Muscle layer of duodenum (tissue), 2 donors: Measurements from ENCODE around the gene DCLRE1A.

Source experiments
- H3K27ac ChIP-seq: one replicate; pipeline ENCODE4 v1.7.0; 2013; ENCODE audit warnings: mild to moderate bottlenecking, low read length
- H3K27me3 ChIP-seq: one replicate; pipeline ENCODE4 v1.7.0; 2013; ENCODE audit warnings: low read depth, mild to moderate bottlenecking, control low read depth, low read length
- H3K36me3 ChIP-seq, 2 donors: one replicate each; pipeline ENCODE4 v1.7.0; 2013; ENCODE audit warnings: low read length in 2 of 2, control low read depth in 1 of 2, mild to moderate bottlenecking in 1 of 2; ENCODE audit not compliant: insufficient read depth in 2 of 2, control insufficient read depth in 1 of 2
- H3K4me1 ChIP-seq, 2 donors: one replicate each; pipeline ENCODE4 v1.7.0; 2013; ENCODE audit warnings: low read length in 2 of 2, mild to moderate bottlenecking in 2 of 2, control low read depth in 1 of 2, moderate library complexity in 1 of 2; ENCODE audit not compliant: insufficient read depth in 2 of 2, control insufficient read depth in 1 of 2
- H3K4me3 ChIP-seq, 2 donors: one replicate each; pipeline ENCODE4 v1.7.0; 2013; ENCODE audit warnings: low read length in 2 of 2, low read depth in 1 of 2, mild to moderate bottlenecking in 1 of 2
- H3K9me3 ChIP-seq, 2 donors: one replicate each; pipeline ENCODE4 v1.7.0; 2013; ENCODE audit warnings: low read length in 2 of 2, control low read depth in 1 of 2, mild to moderate bottlenecking in 1 of 2; ENCODE audit not compliant: control insufficient read depth in 1 of 2
- donor health status: healthy.

Gene DCLRE1A

DNA sequence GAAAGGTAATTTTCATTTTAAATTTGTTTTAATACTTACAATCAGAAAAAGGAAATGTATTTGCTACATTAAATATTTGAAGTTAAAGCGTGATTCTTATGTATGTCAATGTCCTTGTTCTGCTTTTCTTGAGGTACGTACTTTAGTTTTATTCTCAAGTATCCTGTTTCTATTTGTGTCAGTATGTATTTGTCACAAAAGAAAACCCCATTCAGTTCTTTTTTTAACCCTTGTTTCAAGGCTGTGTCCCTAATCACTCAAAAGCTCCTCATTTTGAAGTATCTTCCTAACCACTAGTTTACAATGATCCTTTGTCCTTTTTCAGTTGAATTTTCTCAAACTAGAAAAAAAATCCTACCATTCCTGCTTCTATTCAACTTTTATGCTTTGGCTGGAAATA lies 25.8 kb upstream of the DCLRE1A start:
- Histone ChIP-seq H3K27ac (no peak overlapping the region), H3K27me3 (no peaks in the 10 kb centered on the region), H3K36me3 (peaks cover 4 to 9% of the 10 kb centered on the region in 2 donors), H3K4me3 (no peak overlapping the region), H3K9me3 (no peaks in the 10 kb centered on the region), H3K4me1 (no peaks in the 10 kb centered on the region)

DNA sequence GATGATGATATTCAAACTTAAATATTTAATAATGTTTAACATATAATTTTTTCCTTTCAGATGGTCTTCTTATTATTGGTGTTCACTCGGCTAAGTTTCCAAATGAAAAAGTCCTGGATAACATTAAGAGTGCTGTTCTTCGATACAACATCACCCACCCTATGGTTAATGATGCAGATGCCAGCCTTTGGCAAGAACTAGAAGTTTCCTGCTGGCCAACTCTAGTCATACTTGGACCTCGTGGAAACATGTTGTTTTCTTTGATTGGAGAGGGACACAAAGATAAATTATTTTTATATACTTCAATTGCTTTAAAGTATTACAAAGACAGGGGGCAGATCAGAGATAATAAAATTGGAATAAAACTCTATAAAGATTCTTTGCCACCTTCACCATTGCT lies 22.6 kb upstream of the DCLRE1A start:
- Histone ChIP-seq H3K9me3 (peaks cover 0 to 2% of the 10 kb centered on the region in 2 donors), H3K36me3 (peaks cover 6% of the 10 kb centered on the region in 2 donors), H3K4me1 (no peaks in the 10 kb centered on the region), H3K4me3 (no peak overlapping the region), H3K27ac (no peak overlapping the region), H3K27me3 (no peaks in the 10 kb centered on the region)

DNA sequence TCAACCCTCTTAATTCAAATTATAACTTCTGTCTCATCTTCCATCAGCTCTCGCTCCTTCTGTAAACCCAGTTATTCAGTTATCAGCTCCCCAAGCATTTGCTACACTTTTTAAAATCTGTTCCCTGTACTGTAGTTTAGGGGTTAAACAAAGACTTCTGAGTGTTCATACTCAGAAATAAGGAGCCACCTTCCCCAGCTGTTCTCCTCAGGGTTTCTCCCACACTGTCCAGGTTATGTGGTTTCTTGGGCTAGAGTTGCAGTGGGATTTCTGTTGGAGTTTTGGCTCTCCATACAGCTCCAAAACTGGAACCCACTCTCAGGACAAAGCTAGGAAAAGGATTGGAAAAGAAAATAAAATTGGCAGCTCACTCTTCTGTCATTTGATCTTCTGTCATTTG lies 21.3 kb upstream of the DCLRE1A start:
- Histone ChIP-seq H3K27ac (no peak overlapping the region), H3K27me3 (no peaks in the 10 kb centered on the region), H3K4me3 (no peak overlapping the region), H3K4me1 (no peaks in the 10 kb centered on the region), H3K36me3 (peaks cover 6% of the 10 kb centered on the region in 2 donors), H3K9me3 (peaks cover 0 to 2% of the 10 kb centered on the region in 2 donors)

DNA sequence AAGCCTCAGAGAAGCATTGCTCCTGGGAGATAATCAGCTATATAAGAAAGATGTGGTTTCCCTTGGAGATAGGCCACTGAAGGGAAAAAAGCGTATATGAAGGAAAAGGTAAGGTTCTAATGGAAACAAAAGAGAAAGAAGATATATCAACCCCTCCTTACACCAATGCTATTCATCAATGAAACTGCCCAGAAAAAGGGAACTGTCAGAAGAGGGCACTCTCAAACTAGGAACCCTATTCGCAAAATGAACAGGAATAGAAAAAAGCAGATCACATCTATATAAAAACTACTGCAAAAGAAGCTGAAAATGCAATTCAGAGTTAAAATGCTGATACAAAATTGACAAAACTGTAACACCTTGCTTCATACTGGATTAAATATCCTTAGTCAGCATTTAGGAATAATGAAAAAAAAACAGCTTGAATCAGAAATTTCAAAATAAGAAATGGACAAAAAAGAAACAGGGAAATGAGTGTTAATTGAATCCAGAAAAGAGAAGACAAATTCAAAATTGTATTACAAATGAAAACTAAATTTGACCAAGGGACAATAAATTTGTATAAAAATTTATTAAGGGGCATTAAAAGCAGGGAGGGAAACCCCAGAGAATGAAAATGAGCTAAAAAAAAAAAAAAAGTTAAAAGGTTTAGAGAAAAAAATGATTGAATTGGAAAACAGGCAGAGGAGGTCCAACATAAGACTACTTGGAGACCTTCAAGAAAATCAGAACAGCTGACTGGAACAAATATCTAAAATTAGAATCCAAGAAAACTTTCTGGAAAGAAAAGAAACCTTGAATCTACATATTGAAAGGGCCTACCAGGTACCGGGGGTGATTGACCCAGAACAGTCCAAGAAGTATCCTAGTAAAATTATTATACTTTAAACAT lies 18.5 kb upstream of the DCLRE1A start:
- H3K27me3 ChIP-seq: no peaks in the 10 kb centered on the region
- H3K36me3 ChIP-seq: peaks cover 3 to 6% of the 10 kb centered on the region in 2 donors
- no peak overlapping the region for H3K27ac ChIP-seq
- H3K4me3 ChIP-seq: no peak overlapping the region
- no peaks in the 10 kb centered on the region for H3K4me1 ChIP-seq
- peaks cover 0 to 2% of the 10 kb centered on the region in 2 donors for H3K9me3 ChIP-seq

DNA sequence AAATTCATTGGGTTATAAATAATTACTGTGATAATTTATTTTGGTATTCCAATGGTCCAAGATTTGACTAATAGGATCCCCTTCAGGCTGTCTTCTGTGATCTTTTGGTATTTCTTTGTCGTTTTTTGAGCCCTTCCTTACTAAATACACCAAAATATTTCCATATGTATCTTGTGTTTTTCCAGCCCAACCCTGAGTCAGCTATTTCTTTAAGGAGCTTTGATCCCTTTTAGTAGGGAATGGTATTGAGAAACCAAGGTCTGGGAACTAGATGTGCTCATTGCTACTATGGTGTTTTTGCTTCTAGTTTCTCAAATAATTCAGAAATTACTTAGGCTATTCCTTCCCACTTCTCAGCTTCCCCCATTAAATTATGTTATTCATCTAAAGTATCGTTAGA lies 15.9 kb upstream of the DCLRE1A start:
- H3K4me3 ChIP-seq: no peak overlapping the region
- H3K36me3 ChIP-seq: peaks cover 0 to 6% of the 10 kb centered on the region in 2 donors
- H3K27me3 ChIP-seq: no peaks in the 10 kb centered on the region
- no peak overlapping the region for H3K27ac ChIP-seq
- H3K4me1 ChIP-seq: peaks cover 0 to 5% of the 10 kb centered on the region in 2 donors
- peaks cover 0 to 2% of the 10 kb centered on the region in 2 donors for H3K9me3 ChIP-seq

DNA sequence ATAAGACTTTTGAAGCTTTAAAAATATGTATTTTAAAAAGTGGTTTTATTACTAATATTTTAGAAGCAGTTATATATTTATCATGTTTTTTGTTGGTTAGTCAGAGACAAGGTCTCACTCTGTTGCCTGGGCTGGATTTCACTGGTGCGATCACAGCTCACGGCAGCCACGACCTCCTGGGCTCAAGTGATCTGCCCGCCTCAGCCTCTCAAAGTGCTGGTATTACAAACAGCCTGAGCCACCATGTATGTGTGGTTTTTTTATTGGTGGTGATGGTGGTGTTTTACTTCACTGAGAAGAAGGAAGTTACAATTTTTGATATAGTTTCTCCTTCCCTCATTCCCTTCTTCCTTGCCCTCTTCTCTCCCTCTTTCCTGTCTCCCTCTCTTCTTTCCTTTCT lies 14.0 kb upstream of the DCLRE1A start:
- Histone ChIP-seq H3K4me3 (no peak overlapping the region), H3K4me1 (peaks cover 0 to 5% of the 10 kb centered on the region in 2 donors), H3K27me3 (no peaks in the 10 kb centered on the region), H3K36me3 (peaks cover 0 to 11% of the 10 kb centered on the region in 2 donors), H3K27ac (no peak overlapping the region), H3K9me3 (peaks cover 0 to 2% of the 10 kb centered on the region in 2 donors)

DNA sequence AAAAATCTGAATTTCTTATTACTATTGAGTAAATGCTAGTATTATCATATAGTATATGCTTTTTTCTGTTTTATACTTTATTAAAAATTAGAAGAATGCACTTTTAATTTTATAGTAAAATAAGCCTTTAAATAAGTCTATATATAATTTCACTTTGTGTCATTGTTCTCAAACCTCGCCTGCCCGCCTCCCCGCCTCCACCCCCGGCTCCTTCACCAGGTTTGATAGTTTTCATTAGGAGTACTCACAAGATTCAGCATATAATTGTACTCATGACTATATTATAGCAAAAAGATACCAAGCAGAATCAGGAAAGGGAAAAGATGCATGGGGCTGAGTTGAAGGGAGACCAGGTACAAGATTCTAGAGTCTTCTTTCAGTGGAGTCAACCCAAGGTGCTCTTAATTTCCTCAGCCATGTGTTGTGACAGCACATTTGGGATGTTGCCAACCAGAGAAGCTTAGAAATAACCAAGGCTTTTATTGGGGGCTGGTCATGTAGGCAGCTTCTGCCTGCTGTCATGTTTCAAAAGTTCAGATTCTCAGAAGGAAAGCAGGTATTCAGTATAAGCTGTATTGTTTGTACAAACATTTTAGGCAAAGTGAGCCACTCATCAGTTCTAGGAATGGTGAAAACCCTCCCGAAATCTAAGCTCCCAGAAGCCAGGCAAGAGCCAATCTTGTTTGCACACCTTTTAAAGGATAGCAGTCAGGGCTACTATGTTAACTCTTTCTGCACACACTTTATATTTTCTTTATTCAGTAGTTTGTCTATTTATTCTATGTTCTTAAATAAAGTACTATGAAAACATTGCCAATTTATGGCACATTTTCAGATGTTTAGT lies 12.9 kb upstream of the DCLRE1A start:
- Histone ChIP-seq H3K4me3 (no peak overlapping the region), H3K36me3 (peaks cover 0 to 5% of the 10 kb centered on the region in 2 donors), H3K4me1 (peaks cover 0 to 5% of the 10 kb centered on the region in 2 donors), H3K27me3 (no peaks in the 10 kb centered on the region), H3K9me3 (no peaks in the 10 kb centered on the region), H3K27ac (no peak overlapping the region)

DNA sequence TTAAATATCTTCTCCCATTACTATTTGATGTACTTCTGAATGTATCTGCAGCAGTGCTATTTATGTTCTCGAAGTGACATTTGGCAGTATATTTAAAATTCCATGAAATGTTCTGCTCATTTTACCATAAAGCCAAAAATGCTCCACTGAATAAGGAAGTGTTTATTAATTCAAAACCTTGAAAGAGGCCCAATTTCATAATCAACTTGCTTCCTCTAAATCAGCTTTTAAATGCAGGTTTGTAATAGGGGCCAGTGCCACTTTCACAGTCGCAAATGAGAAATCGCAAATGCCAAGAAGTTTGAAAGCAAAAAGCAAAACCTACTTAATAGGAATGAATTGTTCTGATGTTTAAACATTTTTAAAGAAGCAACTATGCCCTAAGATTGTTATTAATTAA lies 12.0 kb upstream of the DCLRE1A start:
- H3K4me1 ChIP-seq: peaks cover 0 to 5% of the 10 kb centered on the region in 2 donors
- H3K4me3 ChIP-seq: no peak overlapping the region
- H3K36me3 ChIP-seq: peaks cover 7 to 10% of the 10 kb centered on the region in 2 donors
- no peaks in the 10 kb centered on the region for H3K9me3 ChIP-seq
- no peak overlapping the region for H3K27ac ChIP-seq
- H3K27me3 ChIP-seq: no peaks in the 10 kb centered on the region

DNA sequence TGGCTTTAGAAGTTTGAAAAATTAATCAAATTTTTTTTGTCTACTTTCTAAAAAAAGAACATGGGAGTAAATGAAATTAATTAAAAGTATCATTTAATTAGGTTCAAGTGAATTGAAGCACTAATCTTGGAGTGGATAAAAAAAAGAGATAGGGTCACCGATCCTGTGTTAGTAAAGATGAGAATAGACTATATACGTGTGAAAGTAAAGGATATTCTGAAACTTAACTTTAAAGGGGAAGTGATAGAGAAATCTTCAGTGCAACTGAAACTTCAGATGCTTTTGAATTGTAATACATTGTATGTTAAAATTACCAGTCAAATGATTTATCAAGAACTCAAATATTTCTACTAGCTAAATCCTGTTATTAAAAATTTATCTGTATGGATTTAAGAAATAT lies 5.4 kb upstream of the DCLRE1A start:
- H3K36me3 ChIP-seq: peaks cover 20 to 27% of the 10 kb centered on the region in 2 donors
- no peak overlapping the region for H3K4me3 ChIP-seq
- no peak overlapping the region for H3K27ac ChIP-seq

DNA sequence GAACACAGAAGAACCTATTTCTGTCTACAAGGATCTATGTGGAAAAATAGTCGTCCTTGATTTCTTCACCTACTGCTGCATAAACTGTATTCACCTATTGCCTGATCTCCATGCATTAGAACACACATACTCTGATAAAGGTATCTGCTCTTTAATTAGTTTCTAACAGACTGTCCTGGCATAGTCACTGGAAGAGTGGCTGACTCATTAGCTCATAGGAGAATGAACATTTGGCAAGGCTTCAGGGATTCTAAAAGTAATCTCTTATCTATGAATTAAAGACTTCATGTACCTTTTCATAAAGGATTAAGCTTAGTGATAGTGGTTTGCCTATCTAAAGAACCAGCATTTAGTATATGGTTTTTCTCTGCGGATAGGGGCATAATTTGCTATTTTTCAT lies 4.7 kb upstream of the DCLRE1A start:
- Histone ChIP-seq H3K4me3 (no peak overlapping the region), H3K9me3 (no peaks in the 10 kb centered on the region), H3K27ac (no peak overlapping the region), H3K36me3 (peaks cover 20 to 26% of the 10 kb centered on the region in 2 donors), H3K4me1 (peaks cover 17 to 29% of the 10 kb centered on the region in 2 donors), H3K27me3 (no peaks in the 10 kb centered on the region)

More for the DNA sequence above, 5.4 kb upstream of the DCLRE1A start:
- Histone ChIP-seq H3K9me3 (no peaks in the 10 kb centered on the region), H3K27me3 (no peaks in the 10 kb centered on the region), H3K4me1 (peaks cover 17 to 29% of the 10 kb centered on the region in 2 donors)

DNA sequence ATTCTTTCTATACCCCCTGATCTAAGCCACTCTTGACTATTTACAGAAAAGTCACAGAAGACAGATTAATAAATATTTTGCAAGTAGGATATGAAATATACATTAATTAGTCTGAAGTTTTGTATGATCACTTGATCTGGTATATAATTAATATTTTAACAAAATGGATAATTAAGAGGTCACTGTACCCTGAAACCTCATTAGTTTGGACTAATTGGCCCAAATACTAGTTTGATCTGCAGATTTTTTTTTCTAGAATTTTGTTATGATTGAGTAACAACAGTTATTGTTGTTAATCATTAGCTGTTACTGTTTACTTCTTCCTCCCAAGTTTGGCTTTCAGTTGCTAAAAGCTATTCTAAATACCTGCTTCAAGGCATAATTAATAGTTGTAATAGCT lies 3.3 kb upstream of the DCLRE1A start:
- no peaks in the 10 kb centered on the region for H3K9me3 ChIP-seq
- peaks cover 20 to 22% of the 10 kb centered on the region in 2 donors for H3K36me3 ChIP-seq
- no peak overlapping the region for H3K27ac ChIP-seq
- H3K27me3 ChIP-seq: no peaks in the 10 kb centered on the region
- no peak overlapping the region for H3K4me3 ChIP-seq
- H3K4me1 ChIP-seq: peaks cover 17 to 41% of the 10 kb centered on the region in 2 donors
